Mesendoderm (in vitro differentiated cells): Measurements from ENCODE around the gene CDH16.

Source experiments
- DNase-seq: peaks from one replicate; pipeline ENCODE4 v3.0.0; 2013
- H2AK5ac ChIP-seq: 2 replicates; pipeline ENCODE4 v1.6.1; 2013; ENCODE audit warnings: low read length, inconsistent platforms
- H2BK120ac ChIP-seq: 2 replicates; pipeline ENCODE4 v1.6.1; 2013; ENCODE audit warnings: low read depth, mild to moderate bottlenecking, low read length, moderate library complexity, mixed read lengths
- H2BK15ac ChIP-seq: replicated peaks from 2 replicates; pipeline ENCODE4 v1.6.1; 2013; ENCODE audit warnings: low read depth, mild to moderate bottlenecking, moderate library complexity
- H2BK5ac ChIP-seq: 2 replicates; pipeline ENCODE4 v1.6.1; 2013; ENCODE audit warnings: low read length, inconsistent platforms
- H3K18ac ChIP-seq: 2 replicates; pipeline ENCODE4 v1.6.1; 2013; ENCODE audit warnings: mild to moderate bottlenecking, low read length, mixed read lengths
- H3K23ac ChIP-seq: one replicate; pipeline ENCODE4 v1.6.1; 2013; ENCODE audit warnings: low read length
- H3K27ac ChIP-seq: 2 replicates; pipeline ENCODE4 v1.5.1; 2013; ENCODE audit warnings: low read depth, mild to moderate bottlenecking, inconsistent platforms, low read length, moderate library complexity
- H3K27me3 ChIP-seq: 2 replicates; pipeline ENCODE4 v1.6.1; 2013; ENCODE audit warnings: low read length, control low read depth, mild to moderate bottlenecking, inconsistent platforms; ENCODE audit not compliant: insufficient read depth, poor library complexity
- H3K36me3 ChIP-seq: 2 replicates; pipeline ENCODE4 v1.6.1; 2013; ENCODE audit warnings: low read length, inconsistent platforms; ENCODE audit not compliant: control insufficient read depth, insufficient read depth
- H3K4ac ChIP-seq: one replicate; pipeline ENCODE4 v1.6.1; 2013; ENCODE audit warnings: low read depth, mild to moderate bottlenecking, low read length, moderate library complexity
- H3K4me1 ChIP-seq: 2 replicates; pipeline ENCODE4 v1.6.1; 2013; ENCODE audit warnings: low read depth, low read length, inconsistent platforms; ENCODE audit not compliant: control insufficient read depth
- H3K4me2 ChIP-seq: 2 replicates; pipeline ENCODE4 v1.6.1; 2013; ENCODE audit warnings: low read length
- H3K4me3 ChIP-seq: 2 replicates; pipeline ENCODE4 v1.5.1; 2013; ENCODE audit warnings: mild to moderate bottlenecking, low read length
- H3K56ac ChIP-seq: one replicate; pipeline ENCODE4 v1.6.1; 2013; ENCODE audit warnings: low read length
- H3K79me1 ChIP-seq: 2 replicates; pipeline ENCODE4 v1.6.1; 2013; ENCODE audit warnings: low read length, inconsistent platforms
- H3K79me2 ChIP-seq: 2 replicates; pipeline ENCODE4 v1.6.1; 2013; ENCODE audit warnings: mild to moderate bottlenecking, low read length; ENCODE audit not compliant: control insufficient read depth, insufficient read depth
- H3K9ac ChIP-seq: 2 replicates; pipeline ENCODE4 v1.6.1; 2013; ENCODE audit warnings: low read length, inconsistent platforms
- H4K5ac ChIP-seq: one replicate; pipeline ENCODE4 v1.6.1; 2013; ENCODE audit warnings: low read length
- H4K8ac ChIP-seq: one replicate; pipeline ENCODE4 v1.6.1; 2013; ENCODE audit warnings: low read depth, mild to moderate bottlenecking, control low read depth, low read length, moderate library complexity
- WGBS: extraction: QIAGEN DNeasy Blood & Tissue Kit; methylation state at CpG from one replicate; pipeline ENCODE4 v1.1.7; 2013; ENCODE audit warnings: low lambda C conversion rate, missing lambda C conversion rate; ENCODE audit not compliant: insufficient coverage; ENCODE audit errors: extremely low coverage; 5-methylcytosine and 5-hydroxymethylcytosine counted together

CDH16 gene

GRCh38 chr16:66880288-66881013 lies 38.2 kb downstream of the CDH16 start, which contains the start of gene PDP2:
Gene PDP2, plus strand, starts transcription at chr16:66880515. Its CDS starts 3,770 bp downstream, at chr16:66884285.
- H3K27me3 ChIP-seq: no peaks in the 10 kb centered on the region
- no peak within 1 kb of the TSS for H3K27ac ChIP-seq
- peak; percentile 99 for DNase-seq
- H2BK5ac ChIP-seq: peak within 1 kb of the TSS; percentile 63
- H3K56ac ChIP-seq: peak within 1 kb of the TSS; percentile 96
- H3K4me2 ChIP-seq: peak within 1 kb of the TSS; percentile 89
- no peak within 1 kb of the TSS for H4K5ac ChIP-seq
- no peak within 1 kb of the TSS for H2BK15ac ChIP-seq
- peak within 1 kb of the TSS; percentile 20 for H3K18ac ChIP-seq
- H3K79me1 ChIP-seq: peaks cover 10% of the 10 kb centered on the region
- H3K4ac ChIP-seq: no peak within 1 kb of the TSS
- no peak within 1 kb of the TSS for H2BK120ac ChIP-seq
- peak within 1 kb of the TSS; percentile 88 for H3K4me3 ChIP-seq
- peaks cover 4% of the 10 kb centered on the region for H3K36me3 ChIP-seq
- H3K4me1 ChIP-seq: peaks cover 2% of the 10 kb centered on the region
- peak within 1 kb of the TSS; percentile 86 for H3K9ac ChIP-seq
- peaks cover 4% of the 10 kb centered on the region for H3K79me2 ChIP-seq
- no CpG with 5 or more reads among the region's 58 CpGs for WGBS
- no peak within 1 kb of the TSS for H3K23ac ChIP-seq
- H2AK5ac ChIP-seq: no peak within 1 kb of the TSS
- peak within 1 kb of the TSS; percentile 65 for H4K8ac ChIP-seq

GRCh38 chr16:66878067-66878466 lies 40.6 kb downstream of the CDH16 start:
- H3K4me3 ChIP-seq: no peak overlapping the region
- WGBS: no CpG with 5 or more reads among the region's 5 CpGs
- peaks cover 4% of the 10 kb centered on the region for H3K79me2 ChIP-seq
- no peak overlapping the region for H2BK120ac ChIP-seq
- no peaks in the 10 kb centered on the region for H3K36me3 ChIP-seq
- H3K4me1 ChIP-seq: peaks cover 2% of the 10 kb centered on the region
- no peak overlapping the region for H3K4me2 ChIP-seq
- no peak overlapping the region for H3K23ac ChIP-seq
- H3K9ac ChIP-seq: no peak overlapping the region
- no peak overlapping the region for H3K18ac ChIP-seq
- H4K5ac ChIP-seq: no peak overlapping the region
- peaks cover 6% of the 10 kb centered on the region for H3K79me1 ChIP-seq
- no peak overlapping the region for H2BK5ac ChIP-seq
- no peak overlapping the region for H2BK15ac ChIP-seq
- H3K56ac ChIP-seq: no peak overlapping the region
- H3K27ac ChIP-seq: no peak overlapping the region
- no peaks in the 10 kb centered on the region for H3K27me3 ChIP-seq
- no peak overlapping the region for H4K8ac ChIP-seq
- no peak overlapping the region for H2AK5ac ChIP-seq
- no peak for DNase-seq
- no peak overlapping the region for H3K4ac ChIP-seq

- Histone ChIP-seq H4K8ac (no peak overlapping the region), H3K4me2 (no peak overlapping the region), H4K5ac (no peak overlapping the region), H3K4ac (no peak overlapping the region), H3K79me1 (no peaks in the 10 kb centered on the region), H3K4me3 (no peak overlapping the region), H3K18ac (no peak overlapping the region), H2BK5ac (no peak overlapping the region), H2BK120ac (no peak overlapping the region), H3K27me3 (no peaks in the 10 kb centered on the region), H3K56ac (no peak overlapping the region), H3K4me1 (no peaks in the 10 kb centered on the region), H3K36me3 (no peaks in the 10 kb centered on the region), H2BK15ac (no peak overlapping the region), H3K23ac (no peak overlapping the region), H3K9ac (no peak overlapping the region), H3K27ac (no peak overlapping the region), H2AK5ac (no peak overlapping the region), H3K79me2 (no peaks in the 10 kb centered on the region)
- peak; percentile 15 for DNase-seq
- WGBS: no CpG with 5 or more reads among the region's 1 CpG
Measured at GRCh38 chr16:66874079-66874775, 44.5 kb downstream of the CDH16 start.

GRCh38 chr16:66873685-66874055 lies 45.0 kb downstream of the CDH16 start:
- no peak for DNase-seq
- Histone ChIP-seq H3K4ac (no peak overlapping the region), H2AK5ac (no peak overlapping the region), H3K18ac (no peak overlapping the region), H3K4me3 (no peak overlapping the region), H4K8ac (no peak overlapping the region), H3K79me1 (no peaks in the 10 kb centered on the region), H3K4me1 (no peaks in the 10 kb centered on the region), H3K79me2 (no peaks in the 10 kb centered on the region), H3K36me3 (no peaks in the 10 kb centered on the region), H3K4me2 (no peak overlapping the region), H3K9ac (no peak overlapping the region), H4K5ac (no peak overlapping the region), H2BK120ac (no peak overlapping the region), H3K27ac (no peak overlapping the region), H3K56ac (no peak overlapping the region), H3K27me3 (no peaks in the 10 kb centered on the region), H2BK15ac (no peak overlapping the region), H3K23ac (no peak overlapping the region), H2BK5ac (no peak overlapping the region)

- Histone ChIP-seq H3K4me1 (no peaks in the 10 kb centered on the region), H3K56ac (peak overlapping the region; percentile 83), H3K79me2 (no peaks in the 10 kb centered on the region), H4K5ac (no peak overlapping the region), H2BK120ac (no peak overlapping the region), H2BK15ac (no peak overlapping the region), H3K23ac (no peak overlapping the region), H3K27ac (no peak overlapping the region), H3K18ac (no peak overlapping the region), H2BK5ac (no peak overlapping the region), H3K4me3 (no peak overlapping the region), H3K36me3 (no peaks in the 10 kb centered on the region), H3K9ac (peak overlapping the region; percentile 64), H4K8ac (no peak overlapping the region), H3K79me1 (no peaks in the 10 kb centered on the region), H2AK5ac (no peak overlapping the region), H3K4me2 (peak overlapping the region; percentile 44), H3K27me3 (no peaks in the 10 kb centered on the region), H3K4ac (no peak overlapping the region)
- DNase-seq: peak; percentile 96
- WGBS: no CpG with 5 or more reads among the region's 39 CpGs
Measured at GRCh38 chr16:66872943-66873684, 45.6 kb downstream of the CDH16 start.
